Measurements from ENCODE around the gene GPR25.
A peak's percentile ranks its signal among the peaks of the same experiment; 100 is the strongest.

Gene GPR25

DNA sequence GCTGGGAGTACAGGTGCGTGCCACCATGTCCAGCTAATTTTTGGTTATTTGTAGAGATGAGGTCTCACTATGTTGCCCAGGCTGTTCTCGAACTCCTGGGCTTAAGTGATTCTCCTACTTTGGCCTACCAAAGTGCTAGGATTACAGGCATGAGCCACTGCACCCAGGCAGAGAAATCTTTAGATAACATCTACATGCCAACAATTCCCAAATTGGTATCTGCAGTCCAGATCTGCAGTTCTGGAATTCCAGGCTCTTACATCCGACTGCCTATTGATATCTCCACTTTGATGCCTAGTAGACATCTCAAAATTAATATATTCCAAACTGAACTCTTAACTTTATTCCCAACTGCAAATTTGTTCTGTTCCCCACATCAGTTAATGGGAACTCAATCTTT, 45.2 kb downstream of the GPR25 start:
- Histone ChIP-seq H3K23ac (ENCODE audit: low read depth, low read length, poor library complexity) (no peak overlapping the region), H3K4me1 (ENCODE audit: control insufficient read depth in 2 of 2, insufficient read depth in 1 of 2, low read depth in 1 of 2, low read length in 2 of 2) (peaks cover 0 to 15% of the 10 kb centered on the region in 2 donors), H3K14ac (ENCODE audit: low read length) (no peak overlapping the region), H2AK5ac (ENCODE audit: low read depth, low read length) (no peak overlapping the region), H3K27me3 (ENCODE audit: control insufficient read depth in 3 of 3, insufficient read depth in 3 of 3, low read depth in 1 of 3, low read length in 3 of 3) (peaks cover 0 to 9% (median 0%) of the 10 kb centered on the region in 3 experiments), H3K27ac (replicated peaks; ENCODE audit: low read length) (no peak overlapping the region), H4K8ac (ENCODE audit: low read depth, low read length) (no peak overlapping the region), H2BK120ac (ENCODE audit: low read depth, low read length) (no peak overlapping the region), H2AFZ (ENCODE audit: low read length) (no peak overlapping the region), H3K9me3 (replicated peaks in 1 of 2; ENCODE audit: control insufficient read depth in 2 of 2, insufficient read depth in 1 of 2, low read depth in 1 of 2, low read length in 2 of 2) (no peaks in the 10 kb centered on the region), H3K4me2 (ENCODE audit: insufficient read depth, low read length, poor library complexity, severe bottlenecking) (no peak overlapping the region), H3K36me3 (replicated peaks in 1 of 2; ENCODE audit: control insufficient read depth in 2 of 2, insufficient read depth in 2 of 2, low read length in 2 of 2) (peaks cover 4 to 11% of the 10 kb centered on the region in 2 donors), H2BK15ac (ENCODE audit: low read length) (no peak overlapping the region), H3K9ac (ENCODE audit: low read depth, low read length, poor library complexity) (no peak overlapping the region), H3K4ac (ENCODE audit: low read length) (no peak overlapping the region), H3K4me3 (ENCODE audit: low read length in 2 of 2) (no peak overlapping the region), H3K18ac (ENCODE audit: low read length) (no peak overlapping the region), H3K79me1 (ENCODE audit: low read depth, low read length) (no peaks in the 10 kb centered on the region), H2BK5ac (ENCODE audit: low read length) (no peak overlapping the region), H2BK12ac (ENCODE audit: low read length) (no peak overlapping the region), H4K91ac (ENCODE audit: low read depth, low read length, poor library complexity) (no peak overlapping the region)
- DNase-seq (ENCODE audit: low spot score), result no peak
- WGBS, 2 donors (ENCODE audit: extremely low coverage in 2 of 2, insufficient read length in 2 of 2, insufficient replicate concordance in 1 of 2), result no CpG with 5 or more reads among the region's 3 CpGs

DNA sequence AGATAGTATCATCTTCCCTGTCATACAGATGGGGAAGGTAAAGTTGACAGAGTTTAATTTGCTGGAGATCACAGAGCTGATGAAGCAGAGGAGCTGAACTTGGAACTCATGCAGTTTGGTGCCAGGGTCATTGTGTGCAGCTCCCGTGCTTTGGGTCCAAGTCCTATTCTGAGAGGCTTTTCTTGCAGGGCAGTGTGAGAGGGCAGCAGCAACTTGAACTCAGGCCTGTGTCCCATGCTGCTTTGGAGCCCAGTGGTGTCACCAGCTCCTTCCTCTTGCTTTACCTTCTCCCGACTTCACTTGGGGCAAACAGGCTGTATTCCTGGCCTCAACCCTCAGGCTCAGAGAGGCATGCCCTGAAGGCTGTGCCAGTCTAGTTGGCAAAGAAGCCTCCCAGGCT, 46.6 kb downstream of the GPR25 start:
- no peak overlapping the region for H3K4ac ChIP-seq (ENCODE audit: low read length)
- H3K4me1 ChIP-seq (ENCODE audit: control insufficient read depth in 2 of 2, insufficient read depth in 1 of 2, low read depth in 1 of 2, low read length in 2 of 2), result peaks cover 0 to 15% of the 10 kb centered on the region in 2 donors
- no peak overlapping the region for H2AFZ ChIP-seq (ENCODE audit: low read length)
- no peak overlapping the region for H2BK120ac ChIP-seq (ENCODE audit: low read depth, low read length)
- H3K9me3 ChIP-seq (replicated peaks in 1 of 2; ENCODE audit: control insufficient read depth in 2 of 2, insufficient read depth in 1 of 2, low read depth in 1 of 2, low read length in 2 of 2), result no peaks in the 10 kb centered on the region
- no peak overlapping the region for H3K27ac ChIP-seq (replicated peaks; ENCODE audit: low read length)
- H2BK12ac ChIP-seq (ENCODE audit: low read length), result no peak overlapping the region
- H4K8ac ChIP-seq (ENCODE audit: low read depth, low read length), result no peak overlapping the region
- no peaks in the 10 kb centered on the region for H3K79me1 ChIP-seq (ENCODE audit: low read depth, low read length)
- peaks cover 0 to 9% (median 0%) of the 10 kb centered on the region in 3 experiments for H3K27me3 ChIP-seq (ENCODE audit: control insufficient read depth in 3 of 3, insufficient read depth in 3 of 3, low read depth in 1 of 3, low read length in 3 of 3)
- no peak overlapping the region for H3K23ac ChIP-seq (ENCODE audit: low read depth, low read length, poor library complexity)
- H3K4me3 ChIP-seq (ENCODE audit: low read length in 2 of 2), result no peak overlapping the region
- no peak overlapping the region for H2AK5ac ChIP-seq (ENCODE audit: low read depth, low read length)
- no peak overlapping the region for H3K18ac ChIP-seq (ENCODE audit: low read length)
- H3K36me3 ChIP-seq (replicated peaks in 1 of 2; ENCODE audit: control insufficient read depth in 2 of 2, insufficient read depth in 2 of 2, low read length in 2 of 2), result no peaks in the 10 kb centered on the region
- H2BK15ac ChIP-seq (ENCODE audit: low read length), result no peak overlapping the region
- DNase-seq (ENCODE audit: low spot score), result no peak
- no peak overlapping the region for H3K9ac ChIP-seq (ENCODE audit: low read depth, low read length, poor library complexity)
- H2BK5ac ChIP-seq (ENCODE audit: low read length), result no peak overlapping the region
- no peak overlapping the region for H3K4me2 ChIP-seq (ENCODE audit: insufficient read depth, low read length, poor library complexity, severe bottlenecking)
- no peak overlapping the region for H4K91ac ChIP-seq (ENCODE audit: low read depth, low read length, poor library complexity)
- H3K14ac ChIP-seq (ENCODE audit: low read length), result no peak overlapping the region
- WGBS, 2 donors (ENCODE audit: extremely low coverage in 2 of 2, insufficient read length in 2 of 2, insufficient replicate concordance in 1 of 2), result no CpG with 5 or more reads among the region's 2 CpGs

DNA sequence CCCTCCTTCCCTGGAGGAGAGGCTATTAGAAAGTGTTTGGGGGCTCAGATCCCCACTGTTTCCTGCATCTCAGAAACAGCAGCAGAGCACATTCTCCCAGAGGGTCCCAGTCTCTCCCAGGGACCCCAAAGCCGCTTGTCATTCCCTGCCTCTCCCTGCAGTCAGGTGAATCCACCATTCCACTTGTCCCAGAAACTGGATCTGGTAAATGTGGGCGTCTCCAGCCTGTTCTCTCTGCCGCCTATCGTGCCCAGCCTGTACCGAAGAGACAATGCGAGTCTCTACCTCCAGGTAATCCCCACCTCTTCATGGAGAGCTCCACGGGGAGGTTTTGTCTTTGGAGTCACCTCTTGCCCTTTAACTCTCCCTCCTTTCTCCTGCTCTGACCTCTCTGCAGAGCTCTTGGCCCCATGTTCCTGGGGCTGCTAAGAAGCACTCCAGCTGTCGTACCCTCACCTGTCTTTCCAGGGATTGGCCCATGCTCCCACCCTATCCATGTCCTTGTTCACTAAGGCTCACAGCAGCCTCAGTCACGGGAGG, 48.9 kb downstream of the GPR25 start:
- Histone ChIP-seq H3K18ac (ENCODE audit: low read length) (no peak overlapping the region), H2AK5ac (ENCODE audit: low read depth, low read length) (no peak overlapping the region), H3K27me3 (ENCODE audit: control insufficient read depth in 3 of 3, insufficient read depth in 3 of 3, low read depth in 1 of 3, low read length in 3 of 3) (peaks cover 0 to 9% (median 0%) of the 10 kb centered on the region in 3 experiments), H3K27ac (replicated peaks; ENCODE audit: low read length) (no peak overlapping the region), H3K4me3 (ENCODE audit: low read length in 2 of 2) (no peak overlapping the region), H3K36me3 (replicated peaks in 1 of 2; ENCODE audit: control insufficient read depth in 2 of 2, insufficient read depth in 2 of 2, low read length in 2 of 2) (no peaks in the 10 kb centered on the region), H3K4me1 (ENCODE audit: control insufficient read depth in 2 of 2, insufficient read depth in 1 of 2, low read depth in 1 of 2, low read length in 2 of 2) (peaks cover 0 to 15% of the 10 kb centered on the region in 2 donors), H2BK120ac (ENCODE audit: low read depth, low read length) (no peak overlapping the region), H4K8ac (ENCODE audit: low read depth, low read length) (no peak overlapping the region), H2AFZ (ENCODE audit: low read length) (no peak overlapping the region), H2BK5ac (ENCODE audit: low read length) (no peak overlapping the region), H3K9me3 (replicated peaks in 1 of 2; ENCODE audit: control insufficient read depth in 2 of 2, insufficient read depth in 1 of 2, low read depth in 1 of 2, low read length in 2 of 2) (no peaks in the 10 kb centered on the region), H3K4ac (ENCODE audit: low read length) (no peak overlapping the region), H3K79me1 (ENCODE audit: low read depth, low read length) (no peaks in the 10 kb centered on the region), H3K4me2 (ENCODE audit: insufficient read depth, low read length, poor library complexity, severe bottlenecking) (no peak overlapping the region), H3K9ac (ENCODE audit: low read depth, low read length, poor library complexity) (no peak overlapping the region), H2BK12ac (ENCODE audit: low read length) (no peak overlapping the region), H2BK15ac (ENCODE audit: low read length) (no peak overlapping the region), H3K23ac (ENCODE audit: low read depth, low read length, poor library complexity) (no peak overlapping the region), H3K14ac (ENCODE audit: low read length) (no peak overlapping the region), H4K91ac (ENCODE audit: low read depth, low read length, poor library complexity) (no peak overlapping the region)
- no CpG with 5 or more reads among the region's 9 CpGs for WGBS, 2 donors (ENCODE audit: extremely low coverage in 2 of 2, insufficient read length in 2 of 2, insufficient replicate concordance in 1 of 2)
- peak; percentile 14 for DNase-seq (ENCODE audit: low spot score)

DNA sequence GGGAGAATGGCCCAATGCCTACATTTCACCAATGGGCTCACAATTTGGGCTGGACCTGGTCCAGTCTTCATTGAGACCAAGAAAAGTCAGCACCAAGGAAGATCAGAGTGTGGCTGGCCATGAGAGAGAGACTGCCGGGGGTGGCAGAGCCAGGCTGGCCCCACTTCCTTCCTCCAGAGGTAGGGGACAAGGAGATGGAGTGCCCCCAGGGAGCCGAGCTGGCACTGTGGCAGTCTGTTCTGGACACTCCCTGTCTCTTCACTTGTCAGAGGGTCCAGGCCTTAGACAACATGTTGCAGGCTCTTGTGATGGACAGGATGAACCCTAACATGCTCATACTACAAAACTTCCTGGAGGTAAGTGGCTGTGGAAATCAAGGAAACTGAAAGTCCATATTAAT, 49.6 kb downstream of the GPR25 start:
- no peak overlapping the region for H3K4me3 ChIP-seq (ENCODE audit: low read length in 2 of 2)
- no peak overlapping the region for H3K23ac ChIP-seq (ENCODE audit: low read depth, low read length, poor library complexity)
- no peak for DNase-seq (ENCODE audit: low spot score)
- H3K27me3 ChIP-seq (ENCODE audit: control insufficient read depth in 3 of 3, insufficient read depth in 3 of 3, low read depth in 1 of 3, low read length in 3 of 3), result peaks cover 0 to 9% (median 0%) of the 10 kb centered on the region in 3 experiments
- H2BK5ac ChIP-seq (ENCODE audit: low read length), result no peak overlapping the region
- H2AK5ac ChIP-seq (ENCODE audit: low read depth, low read length), result no peak overlapping the region
- peaks cover 0 to 12% of the 10 kb centered on the region in 2 donors for H3K4me1 ChIP-seq (ENCODE audit: control insufficient read depth in 2 of 2, insufficient read depth in 1 of 2, low read depth in 1 of 2, low read length in 2 of 2)
- no peak overlapping the region for H3K9ac ChIP-seq (ENCODE audit: low read depth, low read length, poor library complexity)
- H3K4ac ChIP-seq (ENCODE audit: low read length), result no peak overlapping the region
- no peak overlapping the region for H2BK12ac ChIP-seq (ENCODE audit: low read length)
- H3K14ac ChIP-seq (ENCODE audit: low read length), result no peak overlapping the region
- no peak overlapping the region for H4K8ac ChIP-seq (ENCODE audit: low read depth, low read length)
- H2AFZ ChIP-seq (ENCODE audit: low read length), result no peak overlapping the region
- no peaks in the 10 kb centered on the region for H3K9me3 ChIP-seq (replicated peaks in 1 of 2; ENCODE audit: control insufficient read depth in 2 of 2, insufficient read depth in 1 of 2, low read depth in 1 of 2, low read length in 2 of 2)
- H3K18ac ChIP-seq (ENCODE audit: low read length), result peak overlapping the region; percentile 67
- no peaks in the 10 kb centered on the region for H3K36me3 ChIP-seq (replicated peaks in 1 of 2; ENCODE audit: control insufficient read depth in 2 of 2, insufficient read depth in 2 of 2, low read length in 2 of 2)
- no peak overlapping the region for H4K91ac ChIP-seq (ENCODE audit: low read depth, low read length, poor library complexity)
- H3K79me1 ChIP-seq (ENCODE audit: low read depth, low read length), result no peaks in the 10 kb centered on the region
- WGBS, 2 donors (ENCODE audit: extremely low coverage in 2 of 2, insufficient read length in 2 of 2, insufficient replicate concordance in 1 of 2), result no CpG with 5 or more reads among the region's 2 CpGs
- H3K4me2 ChIP-seq (ENCODE audit: insufficient read depth, low read length, poor library complexity, severe bottlenecking), result no peak overlapping the region
- peak overlapping the region; percentile 46 for H2BK15ac ChIP-seq (ENCODE audit: low read length)
- no peak overlapping the region for H3K27ac ChIP-seq (replicated peaks; ENCODE audit: low read length)
- no peak overlapping the region for H2BK120ac ChIP-seq (ENCODE audit: low read depth, low read length)
